Measurements from ENCODE around the gene ZNF75A. TPM values are rescaled to one million over a fixed set of nuclear protein-coding genes. Genes with fewer than 3 reads are reported as not detected.

The ZNF75A gene
- total RNA-seq, 1 donor from 2014 or later, result 36.3 TPM

DNA sequence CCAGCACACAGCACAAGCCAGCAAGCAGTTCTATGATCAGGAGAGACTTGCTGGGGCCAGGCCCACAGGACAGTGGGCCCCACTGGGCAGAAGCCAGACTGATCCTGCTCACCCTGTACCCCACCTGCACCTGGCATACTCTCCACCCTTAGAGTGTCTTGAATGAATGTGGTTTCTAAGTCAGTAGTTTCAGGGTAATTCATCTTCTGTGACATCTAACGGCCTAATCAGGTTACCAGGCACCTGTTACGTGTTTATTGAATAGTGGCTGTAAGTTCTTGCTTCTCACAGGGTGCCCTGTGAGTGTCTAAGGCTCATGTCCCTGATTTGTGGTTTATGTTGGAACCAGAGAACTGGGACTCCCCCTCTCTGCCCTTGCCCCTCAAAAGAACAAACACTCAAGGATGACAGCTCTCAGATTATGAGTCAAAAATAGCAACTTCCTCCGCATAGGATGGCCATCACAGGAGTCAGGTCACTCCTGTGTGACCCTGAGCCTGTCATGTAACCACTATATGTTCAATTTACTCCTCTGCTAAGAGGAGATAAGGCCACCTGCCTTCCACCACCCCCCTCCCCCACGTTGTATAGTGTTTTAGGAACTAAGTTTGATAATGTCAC, 43.4 kb downstream of the ZNF75A start:
- peaks cover 6% of the 10 kb centered on the region for H3K27me3 Mint-ChIP-seq (ENCODE audit: insufficient read depth, low read depth)
- H3K4me3 Mint-ChIP-seq, result no peak overlapping the region
- Histone ChIP-seq H3K4me1 (no peaks in the 10 kb centered on the region), H3K9ac (no peak overlapping the region), H3K9me3 (ENCODE audit: low read depth) (no peaks in the 10 kb centered on the region), H3K36me3 (no peaks in the 10 kb centered on the region), H3F3A (ENCODE audit: low read depth) (no peaks in the 10 kb centered on the region), H2AFZ (replicated peaks) (no peak overlapping the region), H4K20me1 (ENCODE audit: low read depth) (no peaks in the 10 kb centered on the region), H3K27me3 (no peaks in the 10 kb centered on the region), H3K4me2 (no peak overlapping the region), H3K79me2 (ENCODE audit: low read depth) (no peaks in the 10 kb centered on the region), H3K27ac (no peak overlapping the region), H3K4me3 (no peak overlapping the region)
- H3K27ac Mint-ChIP-seq, result no peak overlapping the region
- H3K36me3 Mint-ChIP-seq, result no peaks in the 10 kb centered on the region
- no peaks in the 10 kb centered on the region for H3K4me1 Mint-ChIP-seq
- no peak for DNase-seq (ENCODE audit: low spot score)
- peaks cover 3% of the 10 kb centered on the region for H3K9me3 Mint-ChIP-seq
- TF ChIP-seq EZH2phosphoT487 (IDR thresholded peaks at IDR 0.05) (no peak), CTCF (IDR thresholded peaks at IDR 0.05) (no peak), EZH2 (IDR thresholded peaks at IDR 0.05) (no peak)

GRCh38 chr16:3349175-3349574, 43.9 kb downstream of the ZNF75A start:
- no peaks in the 10 kb centered on the region for H3K9me3 ChIP-seq (ENCODE audit: low read depth)
- Mint-ChIP-seq H3K4me1 (no peaks in the 10 kb centered on the region), H3K9me3 (peaks cover 3% of the 10 kb centered on the region), H3K27ac (no peak overlapping the region), H3K4me3 (no peak overlapping the region), H3K36me3 (no peaks in the 10 kb centered on the region), H3K27me3 (ENCODE audit: insufficient read depth, low read depth) (peaks cover 6% of the 10 kb centered on the region)
- no peak overlapping the region for H2AFZ ChIP-seq (replicated peaks)
- H3K4me2 ChIP-seq, result no peak overlapping the region
- H3K9ac ChIP-seq, result no peak overlapping the region
- DNase-seq (ENCODE audit: low spot score), result no peak
- H3K27me3 ChIP-seq, result no peaks in the 10 kb centered on the region
- TF ChIP-seq EZH2 (IDR thresholded peaks at IDR 0.05), result no peak
- TF ChIP-seq CTCF (IDR thresholded peaks at IDR 0.05), result no peak
- no peak for TF ChIP-seq EZH2phosphoT487 (IDR thresholded peaks at IDR 0.05)
- no peak overlapping the region for H3K27ac ChIP-seq
- H3K4me3 ChIP-seq, result no peak overlapping the region
- H3K79me2 ChIP-seq (ENCODE audit: low read depth), result no peaks in the 10 kb centered on the region
- H3F3A ChIP-seq (ENCODE audit: low read depth), result no peaks in the 10 kb centered on the region
- H3K4me1 ChIP-seq, result no peaks in the 10 kb centered on the region
- no peaks in the 10 kb centered on the region for H3K36me3 ChIP-seq
- H4K20me1 ChIP-seq (ENCODE audit: low read depth), result no peaks in the 10 kb centered on the region

GRCh38 chr16:3355589-3355988, 50.3 kb downstream of the ZNF75A start, which contains the start of gene OR2C1:
TSS of gene OR2C1 (plus strand) at chr16:3355889. CDS start at chr16:3355941, 52 bp downstream.
- no peaks in the 10 kb centered on the region for H3K4me1 ChIP-seq
- peaks cover 5% of the 10 kb centered on the region for H3K27me3 ChIP-seq
- H3K4me1 Mint-ChIP-seq, result no peaks in the 10 kb centered on the region
- no peaks in the 10 kb centered on the region for H3K9me3 ChIP-seq (ENCODE audit: low read depth)
- no peak within 1 kb of the TSS for H3K4me2 ChIP-seq
- DNase-seq (ENCODE audit: low spot score), result no peak
- no peaks in the 10 kb centered on the region for H4K20me1 ChIP-seq (ENCODE audit: low read depth)
- H3K27ac ChIP-seq, result no peak within 1 kb of the TSS
- H2AFZ ChIP-seq (replicated peaks), result no peak within 1 kb of the TSS
- H3K36me3 Mint-ChIP-seq, result no peaks in the 10 kb centered on the region
- H3K27me3 Mint-ChIP-seq (ENCODE audit: insufficient read depth, low read depth), result peaks cover 4% of the 10 kb centered on the region
- H3K79me2 ChIP-seq (ENCODE audit: low read depth), result no peaks in the 10 kb centered on the region
- no peak within 1 kb of the TSS for H3K27ac Mint-ChIP-seq
- no peak for TF ChIP-seq EZH2phosphoT487 (IDR thresholded peaks at IDR 0.05)
- no peak for TF ChIP-seq EZH2 (IDR thresholded peaks at IDR 0.05)
- TF ChIP-seq CTCF (IDR thresholded peaks at IDR 0.05), result no peak
- no peak within 1 kb of the TSS for H3K9ac ChIP-seq
- H3F3A ChIP-seq (ENCODE audit: low read depth), result no peaks in the 10 kb centered on the region
- no peak within 1 kb of the TSS for H3K4me3 ChIP-seq
- no peaks in the 10 kb centered on the region for H3K36me3 ChIP-seq
- peaks cover 5% of the 10 kb centered on the region for H3K9me3 Mint-ChIP-seq
- no peak within 1 kb of the TSS for H3K4me3 Mint-ChIP-seq

Measured in neural progenitor cell (in vitro differentiated cells).